HEK293T (cell line): ENCODE data around the gene CPNE4.

Experiments used
- ARNT ChIP-seq: fragments of 450-650 bp; IDR thresholded peaks from 2 replicates; pipeline ENCODE4 v1.6.1; 2017; ENCODE audit warnings: mild to moderate bottlenecking
- BHLHE40 ChIP-seq: fragments of 450-650 bp; IDR thresholded peaks from 2 replicates; pipeline ENCODE4 v1.6.1; 2016; ENCODE audit warnings: mild to moderate bottlenecking, moderate library complexity, borderline replicate concordance
- CTBP1 ChIP-seq: fragments of 450-650 bp; IDR thresholded peaks from 2 replicates; pipeline ENCODE4 v1.6.1; 2016; ENCODE audit warnings: borderline replicate concordance
- ELF4 ChIP-seq: fragments of 450-650 bp; IDR thresholded peaks from 2 replicates; pipeline ENCODE4 v1.6.1; 2017; ENCODE audit warnings: antibody characterized with exemption
- FOXA1 ChIP-seq: fragments of 450-650 bp; IDR thresholded peaks from 2 replicates; pipeline ENCODE4 v1.6.1; 2016; ENCODE audit warnings: mild to moderate bottlenecking
- FOXK2 ChIP-seq: fragments of 450-650 bp; IDR thresholded peaks from 2 replicates; pipeline ENCODE4 v1.6.1; 2016; ENCODE audit warnings: mild to moderate bottlenecking
- FOXM1 ChIP-seq: fragments of 450-650 bp; IDR thresholded peaks from 2 replicates; pipeline ENCODE4 v1.6.1; 2017; ENCODE audit warnings: mild to moderate bottlenecking, borderline replicate concordance
- HDGF ChIP-seq: fragments of 450-650 bp; IDR thresholded peaks from 2 replicates; pipeline ENCODE4 v1.6.1; 2017; ENCODE audit warnings: antibody characterized with exemption, borderline replicate concordance
- L3MBTL2 ChIP-seq: fragments of 450-650 bp; conservative IDR thresholded peaks from 2 replicates; pipeline ENCODE4 v1.6.1; 2016; ENCODE audit warnings: mild to moderate bottlenecking
- SP1 ChIP-seq: fragments of 450-650 bp; IDR thresholded peaks from 2 replicates; pipeline ENCODE4 v1.6.1; 2017
- SUZ12 ChIP-seq: fragments of 450-650 bp; IDR thresholded peaks from 2 replicates; pipeline ENCODE4 v1.6.1; 2016; ENCODE audit warnings: mild to moderate bottlenecking
- TARDBP ChIP-seq: fragments of 450-650 bp; IDR thresholded peaks from 2 replicates; pipeline ENCODE4 v1.6.1; 2016
- ZNF384 ChIP-seq: fragments of 450-650 bp; IDR thresholded peaks from 2 replicates; pipeline ENCODE4 v1.6.1; 2016

DNA sequence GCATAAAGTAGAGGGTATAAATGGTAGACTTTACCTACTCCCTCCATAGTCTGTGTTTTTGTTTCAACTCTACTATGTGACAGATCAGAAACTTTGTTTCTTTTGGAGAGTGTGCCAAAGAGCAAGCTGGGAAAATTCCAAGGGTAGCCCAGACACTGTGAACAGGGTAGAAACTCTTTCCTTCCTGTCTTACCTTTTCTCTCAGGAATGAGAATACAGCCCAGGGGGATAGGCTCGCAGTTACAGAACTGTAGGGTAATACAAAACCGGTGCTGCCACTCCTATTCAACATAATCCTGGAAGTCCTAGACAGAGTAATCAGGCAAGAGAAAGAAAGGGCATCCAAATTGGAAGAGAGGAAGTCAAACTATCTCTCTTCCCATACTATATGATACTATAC lies 256.3 kb downstream of the CPNE4 start:
- no peak for TF ChIP-seq FOXM1
- TF ChIP-seq SUZ12 = no peak
- TF ChIP-seq ZNF384 = no peak
- TF ChIP-seq TARDBP = no peak
- no peak for TF ChIP-seq ELF4
- TF ChIP-seq BHLHE40 = no peak
- no peak for TF ChIP-seq FOXK2
- no peak for TF ChIP-seq SP1
- no peak for TF ChIP-seq ARNT
- no peak for TF ChIP-seq HDGF
- TF ChIP-seq L3MBTL2 = no peak
- no peak for TF ChIP-seq CTBP1
- no peak for TF ChIP-seq FOXA1
